HuH-7.5 (cell line): ENCODE measurements around the gene IRS1.

Experiments
- DNase-seq: peaks from one replicate; pipeline ENCODE4 v3.0.0; 2011; ENCODE audit warnings: low spot score

Gene IRS1

DNA sequence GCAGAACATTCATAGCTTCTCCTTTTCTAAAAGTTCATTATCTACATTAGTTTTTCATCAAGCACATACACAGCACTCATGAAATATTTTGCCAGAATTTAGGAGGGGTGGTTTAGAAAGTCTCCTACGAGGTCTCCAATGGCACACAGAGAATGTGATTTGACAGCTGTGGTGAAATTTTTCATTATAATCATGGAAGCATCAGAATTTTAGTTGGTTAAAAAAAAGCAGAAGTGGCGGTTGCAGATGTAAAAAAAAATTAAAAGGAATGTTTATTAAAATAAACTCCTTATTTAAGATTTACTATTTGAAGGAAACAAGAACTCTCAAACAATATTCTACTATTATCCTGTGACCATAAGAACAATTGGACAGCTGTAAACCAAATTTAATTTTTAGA lies 25.4 kb upstream of the IRS1 start:
- no peak for DNase-seq

DNA sequence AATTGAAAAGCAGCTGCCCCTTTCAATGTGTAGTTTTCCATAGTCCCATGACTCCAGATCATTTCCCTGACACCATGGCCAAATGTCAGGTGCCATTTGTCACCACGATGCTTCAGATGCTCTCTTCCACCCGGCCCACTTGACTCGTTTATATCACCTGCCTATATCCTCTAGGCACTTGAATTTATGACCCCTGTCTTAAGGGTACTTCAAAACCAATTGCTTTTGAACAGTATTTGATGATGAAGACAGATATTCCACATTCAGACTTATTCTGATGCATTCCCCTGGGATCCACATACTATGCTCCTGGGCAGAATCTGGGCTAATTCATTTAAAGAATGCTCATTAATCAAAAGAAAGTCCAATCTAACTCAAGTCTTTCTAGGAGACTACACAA lies 19.3 kb upstream of the IRS1 start:
- DNase-seq: no peak

DNA sequence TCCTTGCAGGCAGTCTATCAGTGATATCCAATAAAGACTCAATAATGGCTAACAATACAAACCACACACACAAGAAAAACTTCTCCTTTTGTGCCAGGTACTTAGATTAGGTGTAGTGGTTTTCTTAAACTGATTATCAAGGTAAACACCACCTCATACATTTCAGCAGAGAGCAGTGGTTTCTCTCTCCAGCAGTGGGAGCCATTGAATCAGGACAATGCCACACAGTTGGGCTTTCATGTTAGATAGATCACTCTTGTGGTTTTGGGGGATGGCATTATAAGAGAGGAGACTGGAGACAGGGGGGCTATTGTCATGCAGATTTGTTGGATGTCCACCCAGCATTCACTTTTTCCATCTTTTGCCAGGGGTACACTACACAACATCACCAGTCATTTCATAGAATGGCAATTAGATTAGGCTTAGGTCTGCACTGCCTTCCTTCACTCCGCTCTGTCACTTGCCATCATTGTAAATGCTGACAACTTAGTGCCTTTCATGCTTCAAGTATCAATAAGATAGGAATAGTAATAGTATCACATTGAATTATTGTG lies 13.6 kb upstream of the IRS1 start:
- no peak for DNase-seq

DNA sequence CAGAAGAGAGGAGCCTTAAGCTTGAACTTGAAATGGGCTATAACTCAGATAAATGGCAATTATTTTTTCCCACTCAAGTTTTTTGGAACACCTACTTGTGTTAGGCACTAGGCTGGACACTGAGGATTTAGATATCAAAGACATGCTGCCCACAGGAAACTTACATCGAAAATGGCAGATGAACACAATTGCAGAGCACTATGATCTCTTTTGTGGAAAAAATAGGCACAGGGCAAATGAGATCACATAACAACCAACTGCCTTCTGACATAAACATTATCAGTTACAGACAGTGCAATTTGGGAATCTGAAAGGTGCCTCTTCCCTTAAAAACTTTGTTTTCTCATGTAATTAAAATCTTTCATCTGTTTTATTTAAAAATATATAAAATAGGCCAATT lies 3.8 kb upstream of the IRS1 start:
- DNase-seq: no peak

DNA sequence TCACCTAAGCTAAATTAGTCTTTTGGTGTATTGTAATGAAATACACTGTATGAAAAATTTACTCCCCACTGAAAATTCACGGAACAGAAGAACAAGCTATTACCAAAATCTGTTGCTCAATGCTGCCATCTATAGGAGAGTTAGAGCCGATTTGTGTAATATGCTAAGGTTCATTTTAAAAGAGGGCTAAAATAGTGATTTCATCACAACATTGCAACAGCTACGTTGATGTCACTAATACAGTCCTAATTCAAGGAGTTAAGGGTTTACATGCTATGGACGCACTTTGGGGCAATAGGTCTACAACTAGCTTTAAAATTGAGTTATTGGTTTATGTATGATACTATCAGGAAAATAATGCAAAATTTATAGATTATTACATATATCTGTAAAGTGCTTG lies 3.0 kb upstream of the IRS1 start:
- no peak for DNase-seq

DNA sequence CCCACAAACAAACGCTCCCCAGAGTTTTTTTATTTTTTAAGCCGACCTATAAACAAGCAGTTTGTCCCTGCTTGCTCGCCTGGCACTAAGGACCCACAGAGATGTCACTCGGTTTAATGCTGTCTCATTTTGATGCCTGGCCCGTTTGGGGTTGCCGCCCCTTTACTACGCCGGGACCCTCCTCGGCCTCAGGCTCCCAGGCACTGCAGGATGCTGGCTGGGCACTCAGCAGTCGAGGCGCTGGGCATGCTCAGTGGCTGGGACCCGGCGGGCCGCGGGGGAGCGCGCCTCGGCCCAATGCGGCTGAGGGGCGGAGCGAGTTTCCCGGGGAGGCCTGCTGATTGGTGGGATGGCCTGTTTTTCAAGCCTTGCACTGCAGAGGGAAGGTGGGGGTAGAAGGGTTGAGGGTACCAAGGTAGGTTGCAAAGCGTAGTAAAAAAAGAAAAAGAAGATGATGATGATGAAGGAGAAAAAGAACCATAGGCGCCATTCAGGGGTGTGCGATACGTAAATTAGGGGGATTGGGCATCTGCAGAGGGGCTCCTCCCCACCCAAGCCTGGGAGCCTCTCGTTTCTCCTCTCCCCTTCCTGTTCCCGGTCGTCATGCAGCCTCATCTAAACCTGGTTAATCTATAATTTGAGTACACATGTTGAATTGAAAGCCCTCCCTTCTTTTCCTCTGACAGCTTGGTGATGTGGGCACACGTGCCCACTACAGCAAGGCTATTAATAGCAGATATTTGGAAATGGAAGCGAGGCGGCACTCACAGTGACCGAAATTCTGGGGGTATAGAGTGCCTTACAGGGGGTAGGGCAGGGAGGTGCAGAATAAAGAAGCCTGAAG lies 1.5 kb upstream of the IRS1 start:
- peak; percentile 83 for DNase-seq

DNA sequence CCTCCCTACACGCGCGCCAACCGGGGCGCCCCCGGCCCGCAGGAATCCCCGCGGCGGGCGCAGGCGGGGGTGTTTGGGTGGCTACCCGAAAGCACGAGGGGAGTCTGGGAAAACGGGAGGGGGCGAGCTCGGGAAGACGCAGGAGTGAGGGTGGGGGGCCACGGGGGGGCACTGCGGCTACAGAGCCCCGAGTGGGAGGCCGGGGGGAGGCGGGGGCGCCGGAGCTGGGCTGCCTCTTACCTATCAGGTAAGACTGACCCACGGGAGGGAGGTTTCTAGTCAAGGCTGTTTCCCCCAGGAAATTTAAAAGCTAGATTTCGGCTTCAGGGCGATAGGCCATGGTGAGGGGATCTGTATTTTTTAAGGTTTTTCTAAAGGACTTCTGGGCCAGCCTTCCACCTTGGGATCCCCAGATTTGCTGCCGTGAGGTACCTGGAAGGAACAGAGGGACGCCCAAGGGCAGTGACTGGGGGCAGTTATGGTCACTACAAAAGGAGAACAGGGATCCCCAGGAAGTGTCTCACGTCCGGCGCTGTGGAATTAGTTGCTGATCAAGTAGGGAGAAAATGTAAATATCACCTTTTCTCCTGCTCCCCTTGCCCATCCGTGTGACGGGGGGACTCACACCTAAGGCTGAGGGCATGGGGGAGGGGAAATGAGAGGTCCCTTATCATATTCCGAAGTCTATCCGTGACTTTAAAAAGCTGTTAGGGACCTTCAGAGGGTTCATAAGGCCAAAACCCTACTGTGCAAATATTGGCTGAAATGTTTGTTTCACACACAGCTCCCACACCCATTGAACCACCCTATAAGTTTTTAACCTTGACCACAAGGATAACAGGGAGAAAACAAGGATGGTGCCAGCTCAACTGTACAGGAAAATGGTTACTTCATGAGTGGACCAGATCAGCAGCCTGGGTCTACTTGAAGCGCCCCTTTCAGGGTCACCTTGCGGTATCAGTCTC lies 638 bp upstream of the IRS1 start:
- peak; percentile 70 for DNase-seq

DNA sequence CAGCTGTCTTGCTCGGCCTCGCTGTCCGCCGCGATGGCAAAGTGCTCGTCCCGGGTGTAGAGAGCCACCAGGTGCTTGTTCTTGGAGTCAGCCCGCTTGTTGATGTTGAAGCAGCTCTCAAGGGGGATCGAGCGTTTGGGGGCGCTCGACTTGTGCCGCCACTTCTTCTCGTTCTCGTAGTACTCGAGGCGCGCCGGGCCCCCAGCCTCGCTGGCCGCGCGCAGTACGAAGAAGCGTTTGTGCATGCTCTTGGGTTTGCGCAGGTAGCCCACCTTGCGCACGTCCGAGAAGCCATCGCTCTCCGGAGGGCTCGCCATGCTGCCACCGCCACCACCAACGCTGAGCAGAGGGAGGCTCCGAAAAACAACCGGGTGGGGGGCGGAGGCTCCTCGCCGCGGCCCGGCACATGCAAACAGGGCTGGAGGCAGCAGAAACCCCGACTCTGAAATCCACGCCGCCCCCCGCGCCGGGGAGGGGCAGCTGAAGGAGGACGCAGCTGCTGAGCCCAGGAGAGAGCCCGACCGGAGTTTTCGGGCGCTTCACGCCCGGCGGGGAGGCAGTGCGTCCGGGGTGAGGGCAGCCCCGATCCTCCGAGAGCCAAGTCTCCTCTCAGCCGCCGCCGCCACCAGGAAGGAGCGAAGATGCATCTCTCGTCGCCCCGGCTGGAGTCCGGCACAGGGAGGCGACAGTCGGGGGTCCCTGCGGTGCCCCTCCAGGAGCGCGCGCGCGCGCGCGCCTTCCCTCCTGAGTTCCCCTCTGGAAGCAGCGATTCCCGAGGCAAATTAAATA lies 1.0 kb downstream of the IRS1 start:
- peak; percentile 74 for DNase-seq

DNA sequence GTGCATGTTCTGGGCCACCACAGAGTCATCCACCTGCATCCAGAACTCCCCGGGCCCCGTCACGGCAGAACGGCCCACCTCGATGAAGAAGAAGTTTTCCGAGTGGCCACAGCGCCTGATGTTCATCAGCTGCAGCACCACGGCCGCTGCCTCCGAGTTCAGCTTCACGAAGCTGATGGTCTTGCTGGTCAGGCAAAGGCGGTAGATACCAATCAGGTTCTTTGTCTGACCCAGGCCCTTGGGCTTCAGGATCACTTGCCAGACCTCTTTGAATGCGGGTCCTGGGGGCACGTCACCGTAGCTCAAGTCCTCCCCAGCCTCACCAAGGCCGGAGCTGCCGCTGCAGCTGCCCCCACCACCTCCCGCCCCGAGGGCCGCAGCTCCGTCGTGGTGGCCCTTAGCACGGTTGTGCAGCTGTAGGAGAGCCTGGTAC lies 1.6 kb downstream of the IRS1 start:
- DNase-seq: no peak

DNA sequence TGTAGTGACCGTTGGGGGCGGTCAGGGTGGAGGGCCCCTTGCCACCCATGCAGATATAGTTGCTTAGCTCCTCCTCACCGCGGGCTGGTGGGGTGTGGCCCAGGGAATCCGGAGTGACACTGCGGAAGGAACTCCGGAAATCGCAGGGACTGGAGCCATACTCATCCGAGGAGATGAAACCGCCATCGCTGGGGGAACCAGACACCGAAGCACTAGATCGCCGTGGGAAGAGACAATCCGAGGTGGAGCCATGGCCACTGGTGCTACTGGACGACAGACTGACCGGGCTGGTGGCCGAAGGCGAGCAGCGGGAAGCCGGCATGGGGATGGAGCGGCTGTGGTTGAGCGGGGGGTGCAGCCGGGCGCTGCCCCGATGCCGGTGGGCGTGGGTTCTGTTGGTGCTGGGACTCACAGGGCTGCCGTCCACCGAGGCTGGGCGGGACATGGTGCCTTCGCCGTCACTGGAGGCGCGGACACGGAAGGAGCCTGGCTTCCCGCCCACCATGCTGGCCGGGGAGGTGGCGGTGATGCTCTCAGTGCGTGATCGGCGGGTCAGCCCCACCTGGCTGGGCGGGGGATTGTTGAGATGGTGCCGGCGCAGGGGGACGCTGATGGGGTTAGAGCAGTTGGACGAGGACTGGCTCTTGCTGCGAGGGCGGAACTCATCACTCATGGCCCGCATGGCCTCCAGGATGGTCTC lies 2.2 kb downstream of the IRS1 start:
- no peak for DNase-seq

DNA sequence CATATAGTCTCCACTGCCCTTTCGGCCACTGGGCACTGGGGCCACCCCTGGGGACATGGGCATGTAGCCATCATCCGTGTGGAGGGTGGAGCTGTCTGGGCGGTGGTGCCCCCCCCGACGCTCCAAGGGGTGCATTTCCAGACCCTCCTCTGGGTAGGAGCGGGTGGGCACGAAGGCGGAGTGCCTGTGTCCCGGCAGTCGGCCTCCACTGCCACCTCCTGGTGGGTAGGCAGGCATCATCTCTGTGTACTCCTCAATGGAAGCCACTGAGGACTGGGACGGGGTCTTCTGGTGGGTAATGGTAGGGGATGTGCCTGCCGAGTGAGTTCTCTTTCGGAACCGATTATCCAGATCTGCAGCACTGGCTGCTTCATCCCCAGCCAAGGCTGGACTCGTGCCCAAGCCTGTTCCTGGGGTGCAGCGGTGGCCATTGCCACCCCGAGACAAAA lies 2.8 kb downstream of the IRS1 start:
- DNase-seq: peak; percentile 47

DNA sequence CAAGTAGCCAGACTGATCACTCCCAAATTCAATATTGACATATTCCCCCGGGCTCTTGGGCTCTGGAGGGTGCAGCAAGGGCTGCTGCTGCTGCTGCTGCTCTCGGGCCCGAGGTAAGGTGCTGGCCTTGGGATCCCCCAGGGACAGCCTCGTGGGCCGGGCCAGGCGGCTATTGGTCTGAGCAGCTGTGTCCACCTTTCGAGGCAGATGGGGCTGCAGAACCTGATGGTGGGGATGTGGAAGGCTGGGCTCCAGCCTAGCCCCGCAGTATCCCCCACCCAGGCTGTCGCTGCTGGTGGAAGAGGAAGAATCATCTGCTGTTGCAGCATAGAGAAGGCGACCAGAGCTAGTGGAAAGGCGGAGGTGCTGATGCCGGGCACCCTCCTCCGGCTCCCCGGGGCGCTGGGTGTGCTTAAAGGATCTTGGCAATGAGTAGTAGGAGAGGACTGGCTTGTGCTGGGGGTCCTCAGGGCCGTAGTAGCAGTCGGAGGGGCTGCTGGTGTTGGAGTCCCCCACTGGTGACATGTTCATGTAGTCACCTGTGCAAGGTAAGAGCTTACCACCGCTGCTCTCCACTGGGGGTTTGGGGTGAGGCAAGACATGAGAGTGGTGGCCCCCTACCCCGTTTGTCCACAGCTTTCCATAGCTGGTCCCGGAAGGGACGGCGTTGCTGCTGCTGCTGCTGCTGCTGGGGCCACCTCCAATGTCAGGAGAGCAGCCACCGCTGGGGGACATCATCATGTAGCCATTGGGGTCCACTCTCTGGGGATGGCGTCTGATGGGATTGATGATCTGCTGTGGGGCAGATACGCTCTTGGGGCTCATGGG lies 3.4 kb downstream of the IRS1 start:
- DNase-seq: no peak

DNA sequence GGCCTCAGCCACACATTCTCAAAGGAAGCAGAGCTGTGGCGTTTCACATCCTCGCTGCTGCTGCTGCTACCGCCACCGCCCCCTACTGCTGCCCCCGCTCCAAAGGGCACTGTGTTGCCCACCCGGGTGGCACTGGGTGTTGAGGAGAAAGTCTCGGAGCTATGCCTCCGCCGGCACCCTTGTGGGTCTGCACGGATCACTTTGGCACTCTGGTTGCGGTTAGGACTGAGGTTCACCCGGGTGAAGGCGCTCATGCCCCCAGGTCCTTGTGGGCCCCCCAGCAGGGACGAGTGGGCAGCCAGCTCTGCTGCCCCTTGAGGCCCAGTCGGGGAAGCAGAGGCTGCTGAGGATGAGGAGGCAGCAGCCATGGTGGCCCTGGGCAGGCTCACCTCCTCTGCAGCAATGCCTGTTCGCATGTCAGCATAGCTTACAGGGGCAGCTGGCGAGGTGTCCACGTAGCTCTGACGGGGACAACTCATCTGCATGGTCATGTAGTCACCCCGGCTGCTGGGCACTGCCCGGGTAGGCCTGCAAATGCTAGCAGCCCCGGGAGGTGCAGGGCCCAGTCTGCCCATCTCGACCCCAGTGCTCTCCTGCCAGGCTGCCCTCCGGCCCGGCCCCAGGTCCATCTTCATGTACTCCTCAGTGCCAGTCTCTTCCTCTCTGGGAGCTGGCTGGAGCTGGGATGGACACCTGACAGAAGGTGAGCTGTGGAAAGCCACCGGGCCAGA lies 4.2 kb downstream of the IRS1 start:
- no peak for DNase-seq

DNA sequence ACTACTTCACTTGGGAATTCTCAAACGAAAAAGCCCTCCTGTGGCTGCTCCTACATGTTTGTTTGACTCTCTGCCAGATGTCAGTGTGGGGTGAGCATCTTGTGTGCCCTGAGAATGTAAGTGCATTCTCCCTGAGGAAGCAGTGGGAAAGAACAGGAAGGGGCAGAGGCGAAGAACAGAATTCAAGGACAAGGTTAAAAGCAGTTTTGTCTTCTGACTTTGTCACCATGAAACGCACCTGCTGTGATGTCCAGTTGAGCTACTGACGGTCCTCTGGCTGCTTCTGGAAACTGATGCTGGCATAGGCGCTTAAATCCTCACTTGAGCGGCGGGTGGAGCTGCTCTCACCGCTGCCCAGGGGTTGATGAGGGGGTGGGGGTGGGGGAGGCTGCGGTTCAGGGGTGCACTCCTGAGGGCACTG lies 4.9 kb downstream of the IRS1 start:
- DNase-seq: no peak

DNA sequence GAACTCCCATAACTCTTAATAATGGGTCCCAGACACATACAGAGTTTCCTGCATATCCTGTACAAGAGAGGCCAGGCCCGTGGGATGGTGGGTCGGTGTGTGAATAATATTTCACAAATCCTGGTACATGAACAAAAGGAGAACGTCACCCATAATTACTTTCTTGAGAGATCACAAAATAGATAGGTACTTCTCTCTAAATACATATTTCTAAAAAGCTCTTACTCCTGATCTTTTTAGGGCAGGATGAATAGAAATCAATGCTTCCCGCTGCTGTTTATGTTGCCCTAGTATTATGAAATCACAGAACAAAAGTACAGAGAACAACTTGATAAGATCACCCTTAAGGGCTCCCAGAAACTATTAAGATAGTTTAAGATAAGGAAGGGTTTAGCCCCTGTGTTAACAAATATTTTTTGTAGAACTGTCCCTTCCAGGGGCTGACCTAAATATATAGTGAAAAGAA lies 5.4 kb downstream of the IRS1 start:
- no peak for DNase-seq

DNA sequence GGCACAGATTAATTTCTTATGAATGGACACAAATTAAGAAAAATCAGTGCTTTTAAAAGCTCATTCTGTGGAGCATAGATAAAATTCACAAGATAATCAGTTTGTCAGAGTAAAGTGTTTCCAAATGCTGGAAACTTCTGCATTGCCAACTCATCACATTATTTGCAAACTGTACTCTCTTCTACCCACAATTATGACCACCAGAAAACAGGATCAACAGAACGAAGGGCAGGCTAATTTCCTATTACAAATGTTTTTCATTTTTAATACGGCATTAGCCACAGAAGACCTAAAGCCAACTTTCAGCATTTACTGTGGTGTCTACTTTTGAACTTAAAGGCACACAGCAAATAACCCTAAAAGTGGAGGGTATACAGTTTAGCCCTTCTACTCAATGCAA lies 6.0 kb downstream of the IRS1 start:
- no peak for DNase-seq

DNA sequence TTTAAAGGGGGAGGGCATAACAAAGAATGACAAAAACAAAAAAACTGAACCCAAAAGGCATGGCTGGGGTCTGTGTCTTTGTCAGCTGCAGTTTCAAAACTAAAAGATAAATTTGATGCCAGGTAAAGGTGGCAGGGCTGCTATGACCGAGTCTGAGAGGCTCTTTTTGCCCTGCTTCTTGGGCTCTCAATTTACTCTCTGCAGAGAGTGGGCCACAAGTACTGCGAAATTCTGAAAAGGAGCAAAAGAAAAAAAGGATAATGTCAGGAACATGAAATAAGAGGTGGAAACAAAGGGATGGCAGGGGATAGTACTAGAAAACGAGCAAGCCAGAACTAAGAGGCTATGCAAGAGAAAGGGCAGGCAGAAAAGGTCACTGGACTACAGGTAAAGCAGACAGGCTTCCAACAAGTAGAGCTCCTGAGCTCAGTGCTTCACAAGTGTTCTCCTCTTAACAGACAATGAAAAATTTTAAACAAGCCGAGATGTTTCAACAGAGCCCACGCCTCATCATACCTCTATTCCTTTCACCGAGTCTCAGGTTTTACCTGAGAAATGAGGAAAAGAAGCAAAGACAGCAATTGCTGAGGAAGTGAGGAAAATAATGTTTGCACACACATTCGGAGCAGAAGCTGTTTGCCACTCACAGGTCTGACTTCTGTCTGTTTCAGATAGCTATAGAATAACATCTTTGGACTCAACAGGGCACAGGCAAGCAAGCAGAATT lies 7.3 kb downstream of the IRS1 start:
- DNase-seq: no peak

DNA sequence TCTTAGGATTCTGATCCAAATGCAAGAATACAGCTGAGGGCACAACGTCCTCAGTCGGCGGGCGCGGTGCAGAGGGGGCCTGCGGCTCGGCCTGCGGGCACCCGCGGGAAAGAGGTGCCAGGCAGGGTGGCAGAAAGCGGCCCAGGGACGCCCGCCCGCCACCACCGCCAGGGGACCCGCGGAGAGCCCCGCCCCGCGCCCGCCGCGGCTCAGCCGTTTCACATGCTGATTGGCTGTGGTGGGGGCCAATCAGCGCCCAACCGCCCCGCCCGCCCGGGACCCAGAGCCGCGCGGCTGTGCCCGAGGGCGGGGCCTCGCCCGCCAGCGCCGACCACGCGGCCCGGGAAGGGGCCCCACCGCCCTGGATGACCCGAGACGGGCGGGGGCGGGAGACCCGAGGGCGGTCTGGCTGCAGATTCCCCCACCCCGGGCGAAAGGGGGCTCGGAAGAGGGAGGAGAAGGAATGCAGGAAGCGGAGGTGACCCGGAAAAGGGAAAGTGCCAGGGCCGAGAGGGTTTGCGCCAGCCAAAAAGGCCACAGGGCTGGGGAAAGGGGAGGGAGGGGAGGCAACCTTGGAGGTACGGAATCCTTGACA lies 8.0 kb downstream of the IRS1 start:
- no peak for DNase-seq
